ENCODE data around the gene ARHGAP31.
"Not testable (repeated sequence)": the region's sequence is repeated elsewhere in the genome, so short reads cannot be mapped to it uniquely, and the experiment has no call there.

The ARHGAP31 gene

DNA sequence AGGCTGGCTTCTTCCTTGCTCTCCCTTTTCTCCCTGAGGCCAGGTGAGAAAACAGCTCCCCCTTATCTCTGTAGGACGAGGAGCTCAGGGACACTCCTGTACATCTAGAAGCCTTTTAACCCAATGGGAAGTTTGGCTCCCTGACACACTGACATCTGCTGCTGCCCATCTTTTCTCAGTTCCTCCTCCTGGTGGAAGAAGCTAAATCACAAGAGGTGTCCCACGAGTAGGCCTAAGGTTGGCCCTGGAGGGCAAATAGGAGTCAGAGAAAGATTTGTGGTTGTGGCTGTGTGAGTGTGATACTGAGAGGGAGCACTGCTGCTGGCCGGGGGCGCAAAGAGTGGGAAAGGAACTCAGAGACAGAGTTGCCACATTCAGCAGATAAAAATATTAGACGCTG lies 49.5 kb downstream of the ARHGAP31 start:
- in situ Hi-C loops (cut with MboI; ENCODE audit: low sequenced_read_pairs): no loop called here

DNA sequence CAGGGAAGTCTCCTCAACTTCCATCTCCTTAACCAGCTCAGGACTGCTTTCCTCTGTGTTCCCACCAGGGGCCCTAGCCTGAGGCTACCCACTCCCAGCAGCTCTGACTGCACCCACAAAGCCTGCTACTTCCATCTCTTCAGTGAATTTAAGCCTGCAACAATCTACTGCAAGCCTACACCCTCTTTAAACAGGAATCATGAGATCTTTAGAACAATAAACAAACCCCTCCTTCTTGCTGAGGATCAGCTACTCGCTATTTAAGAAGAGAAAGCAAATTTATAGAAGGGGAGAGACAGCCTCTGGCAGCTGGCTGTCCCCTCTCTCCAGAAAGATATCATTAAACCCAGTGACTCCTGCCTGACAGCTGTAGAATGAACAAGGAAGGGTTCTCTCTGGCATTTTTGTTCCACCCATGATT lies 51.9 kb downstream of the ARHGAP31 start:
- in situ Hi-C loops (cut with MboI; ENCODE audit: low sequenced_read_pairs): no loop called here

DNA sequence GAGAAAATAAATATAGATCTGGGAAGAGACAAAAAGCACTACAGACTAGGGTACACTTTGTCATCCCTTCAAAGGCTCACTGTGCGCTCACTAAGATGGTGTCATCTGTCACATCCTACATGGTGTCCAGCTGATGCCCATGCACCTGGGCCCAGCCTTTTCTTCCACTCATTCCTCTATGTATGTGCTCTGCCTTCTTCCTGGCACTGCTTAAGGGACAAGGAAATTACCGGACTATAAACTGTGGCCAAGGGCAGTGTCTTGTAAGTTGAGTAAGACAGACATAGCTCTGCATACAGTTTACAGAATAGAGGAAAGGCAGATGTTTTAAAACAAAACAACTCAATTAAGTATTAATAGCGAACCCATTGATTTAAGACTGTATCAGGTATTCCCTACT lies 52.9 kb downstream of the ARHGAP31 start:
- in situ Hi-C loops (cut with MboI; ENCODE audit: low sequenced_read_pairs): no loop called here

DNA sequence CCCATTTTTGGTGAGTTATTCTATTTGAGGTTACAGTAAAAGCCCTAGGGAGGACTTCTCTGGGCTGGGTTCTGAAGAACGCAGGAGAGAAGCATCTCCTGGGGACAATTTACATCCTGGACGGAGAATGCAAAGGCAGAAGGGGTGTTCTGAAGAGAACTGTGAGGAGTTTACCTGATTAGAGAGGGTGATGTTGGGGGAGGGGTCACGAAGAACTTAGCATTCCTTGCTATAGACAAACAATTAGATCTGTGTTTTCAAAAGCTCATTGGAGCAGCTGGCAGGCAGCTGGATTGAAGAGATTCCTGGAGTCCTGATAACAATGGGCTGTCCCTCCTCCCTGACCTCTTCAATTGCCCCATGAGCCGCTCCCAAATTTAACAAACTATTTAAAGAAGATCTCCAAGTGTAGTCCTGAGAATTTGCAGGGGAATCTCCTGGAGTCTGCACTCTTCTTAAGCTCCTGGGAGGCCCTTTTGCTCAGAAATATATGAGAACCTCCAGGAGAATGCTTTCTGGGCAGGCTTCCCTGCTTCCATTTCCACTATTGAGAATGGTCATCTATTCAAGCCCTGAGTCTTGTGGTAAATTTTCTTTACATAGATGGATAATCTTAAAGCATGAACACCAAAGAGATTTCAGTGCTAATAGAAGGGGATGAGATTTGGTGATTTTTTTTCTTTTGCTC lies 55.3 kb downstream of the ARHGAP31 start:
- in situ Hi-C loops (cut with MboI; ENCODE audit: low sequenced_read_pairs): no loop called here

DNA sequence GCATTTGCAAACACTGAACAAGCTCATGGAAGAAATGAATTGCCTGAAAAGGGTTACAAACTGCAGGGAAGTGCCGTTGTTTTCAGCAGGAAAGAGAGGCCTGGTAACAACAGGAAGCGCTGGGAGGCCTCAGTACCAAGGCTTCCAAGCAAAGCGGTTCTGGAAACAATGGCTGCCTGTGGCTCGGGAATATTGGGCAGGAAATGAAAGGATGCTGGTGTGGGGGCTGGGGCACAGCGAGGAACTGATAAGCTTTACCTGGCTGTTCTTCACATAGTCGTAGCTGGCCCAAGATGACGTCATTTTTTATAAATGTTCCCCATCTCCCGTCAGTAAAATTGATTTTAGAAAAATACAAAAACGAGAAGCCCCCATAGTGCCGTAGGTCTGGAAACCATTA lies 55.9 kb downstream of the ARHGAP31 start:
- in situ Hi-C loops (cut with MboI; ENCODE audit: low sequenced_read_pairs): no loop called here

DNA sequence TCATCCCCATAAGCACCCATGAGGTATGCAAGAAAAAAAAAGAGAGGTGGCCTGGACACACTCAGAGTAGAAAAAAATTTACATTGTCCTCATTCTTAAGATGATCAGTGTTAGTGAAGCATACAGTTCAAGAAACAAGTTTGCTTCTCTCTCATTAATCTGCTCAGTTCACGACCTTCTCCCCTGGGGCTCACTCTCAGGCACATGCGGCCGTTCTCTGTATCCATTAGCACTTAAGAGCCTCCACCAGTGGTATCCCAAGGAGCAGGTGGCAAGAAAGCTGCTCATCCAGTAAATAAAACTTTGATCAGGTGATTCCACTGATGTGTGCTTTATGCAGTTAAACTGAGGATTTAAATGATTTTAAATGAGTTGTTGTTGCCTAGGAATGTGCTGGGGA lies 57.4 kb downstream of the ARHGAP31 start:
- in situ Hi-C loops (cut with MboI; ENCODE audit: low sequenced_read_pairs): no loop called here

DNA sequence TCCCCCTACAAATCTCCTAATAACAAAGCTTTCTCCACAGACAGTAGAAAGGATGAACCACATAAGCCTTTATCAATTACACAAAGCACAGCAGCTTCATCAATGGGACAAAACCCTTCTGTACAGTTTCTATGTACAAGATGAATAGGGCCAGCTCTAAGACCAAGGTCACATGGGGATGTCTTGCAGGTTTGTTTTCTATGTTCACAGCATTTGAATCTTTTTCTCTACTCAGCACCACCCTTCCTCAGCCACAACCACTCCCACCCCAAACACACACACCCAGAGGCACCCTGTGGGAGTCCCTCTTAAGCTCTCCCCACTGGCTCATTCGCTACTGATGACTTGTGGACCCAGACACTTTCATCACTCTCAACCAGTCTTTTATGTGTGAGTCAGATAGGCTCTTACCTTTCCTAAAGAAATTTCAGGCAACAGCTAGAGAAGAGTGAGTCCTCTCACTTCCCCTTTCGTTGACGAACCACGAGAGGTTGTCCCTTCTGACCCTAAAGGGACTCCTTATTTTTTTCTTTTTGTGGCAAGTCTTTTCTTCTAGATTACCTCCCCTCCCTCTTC lies 57.9 kb downstream of the ARHGAP31 start:
- in situ Hi-C loops (cut with MboI; ENCODE audit: low sequenced_read_pairs): no loop called here

DNA sequence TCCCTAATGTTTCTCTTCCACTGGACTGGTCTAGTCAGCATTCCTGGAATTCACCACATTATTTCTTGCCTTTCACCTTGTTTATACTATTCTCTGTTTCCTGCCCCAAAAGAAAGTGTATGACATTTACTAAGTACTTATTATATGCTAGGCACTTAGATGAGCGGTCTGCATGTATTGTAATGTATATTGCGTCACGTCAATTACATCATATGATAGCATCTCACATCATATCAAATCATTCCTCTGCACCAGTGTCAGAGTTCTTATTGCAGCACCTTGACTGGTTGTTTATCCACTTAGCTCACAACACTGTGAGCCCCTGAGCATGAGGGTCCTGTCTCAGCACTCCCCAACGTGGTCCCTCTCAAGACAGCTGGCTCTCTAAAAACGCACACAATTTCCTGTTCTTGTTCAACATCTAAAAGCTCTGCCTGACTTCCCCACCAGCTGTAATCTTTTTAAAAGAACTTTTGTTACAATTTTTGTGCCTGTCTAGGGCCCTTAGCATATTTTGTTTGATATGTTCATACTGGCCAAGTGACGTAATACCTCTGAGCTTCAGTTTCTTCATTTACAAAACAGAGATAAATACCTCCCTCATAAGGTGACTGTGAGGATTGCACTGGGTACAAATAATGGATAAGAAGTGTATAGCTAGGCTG lies 58.8 kb downstream of the ARHGAP31 start:
- in situ Hi-C loops (cut with MboI; ENCODE audit: low sequenced_read_pairs): no loop called here

DNA sequence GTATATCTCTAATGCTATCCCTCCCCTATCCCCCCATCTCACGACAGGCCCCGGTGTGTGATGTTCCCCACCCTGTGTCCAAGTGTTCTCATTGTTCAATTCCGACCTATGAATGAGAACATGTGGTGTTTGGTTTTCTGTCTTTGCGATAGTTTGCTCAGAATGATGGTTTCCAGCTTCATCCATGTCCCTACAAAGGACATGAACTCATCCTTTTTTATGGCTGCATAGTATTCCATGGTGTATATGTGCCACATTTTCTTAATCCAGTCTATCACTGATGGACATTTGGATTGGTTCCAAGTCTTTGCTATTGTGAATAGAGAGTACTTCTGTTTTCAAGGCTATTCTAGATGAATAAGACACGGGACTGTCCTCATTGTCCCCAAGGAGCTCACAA lies 61.4 kb downstream of the ARHGAP31 start:
- in situ Hi-C loops (cut with MboI; ENCODE audit: low sequenced_read_pairs): not testable (repeated sequence)

DNA sequence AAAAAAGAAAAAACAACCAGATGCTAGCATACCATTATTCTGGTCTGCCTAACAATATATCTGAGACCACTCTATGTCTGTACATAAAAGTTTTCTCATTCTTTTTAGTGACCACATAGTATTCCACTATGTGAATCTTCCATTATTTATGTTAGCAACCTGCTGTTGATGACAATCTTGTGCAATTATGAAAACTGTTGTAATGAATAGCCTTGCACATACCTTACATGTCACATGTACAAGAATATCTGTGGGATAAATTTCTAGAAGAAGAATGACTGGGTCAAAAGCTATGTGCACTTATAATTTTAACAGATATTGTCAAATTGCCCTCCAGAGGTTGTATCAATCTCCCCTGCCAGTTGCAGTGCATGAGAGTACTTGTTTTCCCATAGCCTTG lies 62.5 kb downstream of the ARHGAP31 start:
- in situ Hi-C loops (cut with MboI; ENCODE audit: low sequenced_read_pairs): no loop called here

DNA sequence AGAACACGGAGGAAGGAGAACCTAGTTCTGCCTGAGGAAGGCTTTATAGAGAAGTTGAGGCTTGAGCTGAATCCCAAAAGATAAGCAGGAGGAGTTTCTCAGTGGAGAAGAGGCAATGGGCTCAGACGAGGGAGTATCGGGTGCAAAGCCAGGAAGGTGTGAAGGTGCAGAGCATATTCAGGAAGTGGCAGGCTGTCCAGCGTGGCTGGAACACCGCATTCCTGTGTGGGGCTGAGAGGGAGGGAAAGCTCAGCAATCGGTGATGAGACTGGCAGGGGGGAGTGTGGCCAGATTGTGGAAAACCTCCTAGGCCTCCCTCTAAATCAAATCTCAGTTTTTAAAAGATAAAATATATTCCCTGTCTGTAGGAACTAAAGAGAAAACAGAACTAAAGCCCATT lies 63.0 kb downstream of the ARHGAP31 start:
- in situ Hi-C loops (cut with MboI; ENCODE audit: low sequenced_read_pairs): no loop called here

DNA sequence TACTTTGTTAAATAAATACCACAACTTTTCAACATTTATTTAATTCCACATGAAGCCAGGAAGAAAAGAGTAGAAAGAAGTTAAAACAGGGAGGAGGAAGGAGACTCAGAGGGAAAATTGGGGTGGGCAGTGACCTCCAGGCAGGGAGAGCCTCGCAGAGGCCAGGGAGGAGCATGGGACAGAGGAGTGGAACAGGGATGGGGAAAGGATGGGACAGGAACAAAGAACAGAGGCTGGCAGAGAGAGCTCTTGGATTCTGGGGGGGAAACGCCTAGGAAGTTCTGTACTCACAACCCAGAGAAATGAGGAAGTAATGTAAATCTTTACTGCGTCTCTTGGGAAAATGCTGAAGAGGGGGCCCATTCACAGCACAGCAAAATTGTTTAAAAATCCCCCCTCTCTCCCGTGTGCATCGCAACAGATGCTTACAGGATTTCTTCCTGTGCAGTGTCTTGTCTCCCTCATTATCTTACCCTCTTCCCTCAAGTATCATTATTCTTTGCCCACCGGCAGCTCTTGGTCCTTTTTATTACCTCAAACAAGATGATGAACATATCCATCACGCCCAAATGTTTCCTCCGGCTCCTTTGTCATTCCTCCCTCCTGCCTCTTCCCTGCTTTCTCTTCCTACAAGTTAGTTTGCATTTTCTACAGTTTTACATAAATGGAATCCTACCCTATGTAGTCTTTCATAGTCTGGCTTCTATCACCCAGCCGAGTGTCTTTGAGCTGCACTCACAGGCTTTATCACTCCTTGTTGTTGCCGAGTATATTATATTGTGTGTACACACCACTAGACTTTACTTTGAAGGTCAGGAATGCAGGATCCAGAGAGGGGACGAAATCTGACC lies 65.5 kb downstream of the ARHGAP31 start:
- in situ Hi-C loops (cut with MboI; ENCODE audit: low sequenced_read_pairs): no loop called here

DNA sequence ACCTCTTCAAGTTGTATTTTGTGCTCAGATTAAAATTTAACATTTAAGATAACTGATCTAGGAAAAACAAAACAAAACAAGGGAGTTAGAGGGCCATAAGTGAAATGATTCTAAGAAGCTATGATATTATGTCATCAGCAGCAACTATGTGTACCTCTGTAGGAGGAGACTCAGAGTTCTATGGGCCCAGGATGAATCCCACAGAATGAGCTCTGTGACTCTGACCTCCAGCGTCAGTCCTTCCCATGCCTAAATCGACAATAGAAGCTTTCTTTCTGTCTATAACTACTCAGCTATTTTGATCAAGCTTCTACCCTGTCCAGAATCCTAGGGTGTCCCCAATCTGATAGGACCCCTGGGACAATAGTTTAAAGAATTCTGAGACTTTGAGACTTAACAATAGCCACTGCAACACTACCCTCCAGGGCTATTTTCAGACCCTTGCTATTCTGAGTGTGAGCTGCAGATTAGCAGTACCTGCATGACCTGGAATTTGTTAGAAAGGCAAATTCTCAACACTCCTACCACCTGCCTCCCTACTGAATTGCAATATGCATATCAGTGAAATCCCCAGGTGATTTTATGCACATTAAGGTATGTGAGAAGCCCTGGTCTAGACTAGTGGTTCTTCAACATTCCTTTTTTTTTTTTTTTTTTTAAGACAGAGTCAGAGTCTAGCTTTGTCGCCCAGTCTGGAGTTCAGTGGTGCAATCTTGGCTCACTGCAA lies 66.7 kb downstream of the ARHGAP31 start:
- in situ Hi-C loops (cut with MboI; ENCODE audit: low sequenced_read_pairs): no loop called here

DNA sequence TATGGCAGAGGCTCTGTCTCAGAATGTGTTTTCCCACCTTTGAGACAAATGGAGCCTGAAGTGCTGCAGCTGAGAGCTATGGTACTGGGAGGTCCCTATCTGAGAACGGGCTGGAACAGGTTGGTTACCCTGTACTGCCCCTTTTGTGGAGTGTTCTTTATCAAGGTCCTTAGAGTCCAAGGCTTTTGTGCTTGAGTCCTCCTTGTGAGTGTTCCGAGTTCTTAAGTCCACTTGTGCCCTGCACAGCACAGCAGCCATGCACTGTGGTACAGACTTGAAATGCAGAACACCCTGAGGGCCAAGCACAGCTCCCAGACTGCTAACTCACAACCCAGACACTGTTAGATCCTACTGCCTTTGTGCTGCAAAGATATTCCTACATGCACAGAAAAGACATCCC lies 67.8 kb downstream of the ARHGAP31 start:
- in situ Hi-C loops (cut with MboI; ENCODE audit: low sequenced_read_pairs): no loop called here

DNA sequence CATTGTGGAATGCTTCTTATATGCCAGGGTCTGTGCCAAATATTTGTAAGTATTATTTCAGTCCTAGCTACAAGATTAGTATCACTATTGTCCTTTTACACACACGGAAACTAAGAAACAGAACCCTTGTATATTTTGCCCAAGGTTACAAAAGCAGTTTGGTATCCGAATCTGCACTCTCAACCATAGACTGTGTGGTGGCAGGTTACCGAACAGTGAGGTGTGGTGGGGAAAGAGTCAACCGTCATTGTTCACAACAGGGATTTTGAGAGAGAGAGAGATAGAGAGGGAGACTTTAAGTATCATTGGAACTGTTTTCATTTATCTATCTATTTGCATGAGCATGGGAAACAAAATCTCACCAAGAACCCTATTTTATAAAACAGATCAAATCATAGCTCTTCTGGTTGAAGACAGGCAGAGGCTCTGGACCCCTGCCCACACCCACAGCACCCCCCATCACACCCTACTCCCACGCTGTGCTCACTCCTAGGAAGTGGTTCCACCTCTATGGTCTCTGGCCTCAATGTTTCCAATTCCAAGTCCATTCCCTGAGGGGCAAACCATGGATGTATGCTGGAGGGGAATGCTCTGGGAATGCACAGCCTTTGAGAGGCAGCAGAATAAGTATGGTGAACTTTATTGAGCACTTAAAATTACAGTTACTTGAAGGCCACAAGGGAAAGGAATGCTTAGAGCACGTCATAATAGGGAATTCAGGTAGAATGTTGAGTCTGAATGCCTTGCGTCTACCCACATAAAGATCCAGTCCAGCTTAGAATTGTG lies 69.0 kb downstream of the ARHGAP31 start:
- in situ Hi-C loops (cut with MboI; ENCODE audit: low sequenced_read_pairs): no loop called here

DNA sequence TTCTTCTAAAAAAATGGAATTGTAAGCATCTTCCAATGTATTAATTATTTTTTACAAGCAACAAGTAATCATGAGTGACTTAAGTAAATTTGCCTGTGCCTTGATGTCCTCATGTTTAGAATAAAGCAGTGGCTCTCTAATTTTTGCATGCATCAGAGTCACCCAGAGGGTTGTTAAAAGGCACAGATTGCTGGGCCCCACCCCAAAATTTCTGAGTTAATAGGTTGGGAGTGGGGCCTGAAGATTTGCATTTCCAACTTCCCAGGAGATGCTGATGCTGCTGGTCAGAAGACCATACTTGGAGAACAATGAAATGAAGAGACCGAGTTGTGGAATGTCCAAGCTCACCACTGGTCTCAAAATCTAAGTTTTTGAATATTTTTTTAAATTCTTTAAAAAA lies 70.2 kb downstream of the ARHGAP31 start:
- in situ Hi-C loops (cut with MboI; ENCODE audit: low sequenced_read_pairs): no loop called here

DNA sequence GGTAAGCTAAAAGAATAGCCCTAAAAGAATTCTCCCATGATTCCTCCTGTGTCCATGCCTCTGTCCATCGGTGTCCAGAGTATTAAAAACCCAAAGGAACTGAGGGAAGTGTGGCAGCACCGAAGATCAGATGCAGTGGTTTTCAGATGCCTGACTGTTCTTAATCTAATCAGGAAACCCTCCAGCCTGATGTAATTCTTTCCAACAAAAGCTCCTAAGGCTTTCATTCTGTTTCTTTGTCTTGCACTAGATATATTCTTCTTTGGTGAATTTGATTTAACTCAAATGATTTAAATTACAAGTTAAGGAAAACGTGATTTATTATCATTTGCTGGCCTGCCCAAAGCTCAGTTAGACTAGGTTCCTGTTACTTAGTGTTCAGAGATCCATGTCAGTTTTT lies 71.2 kb downstream of the ARHGAP31 start:
- in situ Hi-C loops (cut with MboI; ENCODE audit: low sequenced_read_pairs): no loop called here

DNA sequence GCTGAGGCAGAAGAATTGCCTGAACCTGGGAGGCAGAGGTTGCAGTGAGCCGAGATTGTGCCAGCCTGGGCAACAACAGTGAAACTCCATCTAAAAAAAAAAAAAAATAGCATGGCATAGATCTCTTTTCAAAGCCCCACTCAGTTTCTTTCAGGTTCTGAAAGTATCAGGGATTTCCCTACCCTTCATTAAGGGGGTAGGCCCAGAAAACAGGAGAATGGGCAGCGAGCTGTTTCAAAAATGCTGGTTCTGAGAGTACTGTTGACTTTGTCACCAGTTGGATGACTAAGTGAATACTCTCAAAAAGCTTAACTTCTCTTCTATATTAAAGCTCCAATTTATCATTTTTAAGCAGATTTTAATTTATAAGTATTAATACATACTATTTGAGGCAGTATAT lies 72.8 kb downstream of the ARHGAP31 start:
- in situ Hi-C loops (cut with MboI; ENCODE audit: low sequenced_read_pairs): no loop called here

DNA sequence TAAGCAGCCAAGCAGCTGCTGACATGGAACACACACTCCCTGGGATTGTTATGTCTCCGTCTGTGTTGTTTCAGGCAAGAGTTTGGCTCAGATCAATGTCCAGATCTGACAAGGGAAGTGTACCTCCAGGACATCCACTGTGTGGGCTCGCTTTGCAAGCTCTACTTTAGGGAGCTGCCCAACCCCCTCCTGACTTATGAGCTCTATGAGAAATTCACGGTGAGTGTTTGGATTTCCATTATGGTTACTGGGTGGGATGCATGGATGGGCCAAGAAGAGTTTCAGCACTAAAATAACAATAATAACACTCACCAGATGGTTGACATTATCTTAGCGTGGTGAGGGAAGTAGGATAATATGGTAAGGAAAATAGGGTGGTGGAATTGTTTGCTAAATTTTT lies 74.1 kb downstream of the ARHGAP31 start:
- in situ Hi-C loops (cut with MboI; ENCODE audit: low sequenced_read_pairs): no loop called here

DNA sequence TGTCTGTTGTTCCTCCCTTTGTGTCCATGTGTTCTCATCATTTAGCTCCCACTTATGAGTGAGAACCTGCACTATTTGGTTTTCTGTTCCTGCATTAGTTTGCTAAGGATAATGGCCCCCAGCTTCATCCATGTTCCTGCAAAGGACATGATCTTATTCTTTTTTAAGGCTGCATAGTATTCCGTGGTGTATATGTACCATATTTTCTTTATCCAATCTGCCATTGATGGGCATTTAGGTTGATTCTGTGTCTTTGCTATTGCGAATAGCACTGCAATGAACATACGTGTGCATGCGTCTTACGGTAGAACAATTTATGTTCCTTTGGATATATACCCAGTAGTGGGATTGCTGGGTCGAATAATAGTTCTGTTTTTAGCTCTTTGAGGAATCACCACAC lies 77.6 kb downstream of the ARHGAP31 start:
- in situ Hi-C loops (cut with MboI; ENCODE audit: low sequenced_read_pairs): not testable (repeated sequence)
